HG02852 (cell line): ENCODE data around the gene STAC.

ENCODE experiments used
- ATAC-seq: cut with Tn5 transposase; IDR thresholded peaks from one replicate; pipeline ENCODE4 v1.9.1; 2021; ENCODE audit warnings: mild to moderate bottlenecking, moderate library complexity; ENCODE audit not compliant: unreplicated experiment

The STAC gene, protein sequence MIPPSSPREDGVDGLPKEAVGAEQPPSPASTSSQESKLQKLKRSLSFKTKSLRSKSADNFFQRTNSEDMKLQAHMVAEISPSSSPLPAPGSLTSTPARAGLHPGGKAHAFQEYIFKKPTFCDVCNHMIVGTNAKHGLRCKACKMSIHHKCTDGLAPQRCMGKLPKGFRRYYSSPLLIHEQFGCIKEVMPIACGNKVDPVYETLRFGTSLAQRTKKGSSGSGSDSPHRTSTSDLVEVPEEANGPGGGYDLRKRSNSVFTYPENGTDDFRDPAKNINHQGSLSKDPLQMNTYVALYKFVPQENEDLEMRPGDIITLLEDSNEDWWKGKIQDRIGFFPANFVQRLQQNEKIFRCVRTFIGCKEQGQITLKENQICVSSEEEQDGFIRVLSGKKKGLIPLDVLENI

DNA sequence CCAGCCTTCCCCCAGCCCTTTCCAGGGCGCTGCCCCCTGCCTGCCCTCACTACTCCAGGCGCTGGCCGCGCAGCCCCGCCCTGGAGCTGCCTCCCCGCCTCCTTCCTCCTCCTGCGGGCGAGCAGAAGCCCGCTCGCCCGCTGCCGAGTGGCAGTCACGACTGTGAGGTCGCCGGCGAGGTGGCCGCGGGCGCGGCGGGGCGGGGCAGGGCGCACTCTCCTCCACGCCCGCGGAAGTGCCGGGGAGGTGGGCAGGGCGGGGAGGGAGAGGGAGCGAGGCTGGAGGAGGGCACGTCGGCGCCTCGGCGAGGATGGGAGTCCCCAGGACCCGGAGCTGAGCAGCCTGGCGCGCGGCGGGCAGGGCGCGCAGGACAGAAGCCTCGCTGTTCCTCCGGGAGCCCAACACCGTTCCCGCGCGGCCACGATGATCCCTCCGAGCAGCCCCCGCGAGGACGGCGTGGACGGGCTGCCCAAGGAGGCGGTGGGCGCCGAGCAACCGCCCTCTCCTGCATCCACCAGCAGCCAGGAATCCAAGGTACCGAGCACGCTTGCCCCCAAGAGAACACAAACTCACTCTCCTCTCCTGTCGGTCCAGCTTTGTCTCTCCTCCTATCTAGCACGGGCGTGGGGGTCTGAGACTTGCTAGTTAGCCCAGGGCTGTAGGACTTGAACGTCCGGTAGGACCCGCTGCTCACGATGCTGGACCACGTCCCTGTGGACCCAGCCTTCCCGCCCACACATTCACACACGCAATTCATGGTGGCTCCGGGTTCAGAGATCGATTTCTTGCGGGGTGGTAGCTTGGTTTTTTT, at the start of gene STAC:
TSS of gene STAC (plus strand) at position 284 of the 811 bp plus-strand sequence. CDS start at position 424, 140 bp downstream.
- ATAC-seq = no peak

DNA sequence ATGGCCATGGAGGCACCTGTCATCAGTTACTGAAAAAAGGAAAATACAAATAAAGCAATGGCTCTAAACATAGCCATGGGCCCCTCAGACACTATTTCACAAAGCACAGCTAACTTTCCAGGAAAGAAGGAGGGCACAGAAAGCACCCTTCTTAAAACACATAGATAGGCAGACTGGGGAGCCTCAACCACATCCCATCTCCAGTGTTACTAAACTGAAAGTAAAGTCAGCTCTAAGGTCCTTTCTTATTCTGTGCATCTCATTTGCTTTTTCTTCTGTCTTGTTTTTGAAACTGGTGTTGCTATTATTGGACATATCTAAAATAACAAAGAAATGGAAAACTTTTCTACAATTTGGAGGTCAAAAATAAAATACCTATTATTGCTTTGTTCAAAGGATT, 48.2 kb upstream of the STAC start:
- no peak for ATAC-seq

DNA sequence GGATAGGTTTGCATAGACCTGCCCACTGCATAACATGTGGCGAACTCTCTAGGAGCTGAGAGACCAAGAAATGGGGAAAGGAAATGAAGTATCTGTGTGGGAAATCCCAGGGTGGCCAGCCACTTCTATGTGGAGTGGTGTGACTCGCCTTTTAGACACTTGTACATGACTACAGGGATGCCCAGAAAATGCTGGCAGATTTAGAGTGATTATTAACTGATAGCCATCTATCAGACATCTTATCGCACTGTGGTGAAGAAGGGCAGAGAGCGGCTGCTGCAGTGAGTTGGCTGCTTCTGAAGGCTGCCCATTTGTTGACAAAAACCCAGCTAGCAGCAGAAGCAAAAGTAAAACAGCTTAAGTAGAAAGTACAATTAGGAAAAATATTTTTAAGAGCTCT, 18.1 kb upstream of the STAC start:
- no peak for ATAC-seq

DNA sequence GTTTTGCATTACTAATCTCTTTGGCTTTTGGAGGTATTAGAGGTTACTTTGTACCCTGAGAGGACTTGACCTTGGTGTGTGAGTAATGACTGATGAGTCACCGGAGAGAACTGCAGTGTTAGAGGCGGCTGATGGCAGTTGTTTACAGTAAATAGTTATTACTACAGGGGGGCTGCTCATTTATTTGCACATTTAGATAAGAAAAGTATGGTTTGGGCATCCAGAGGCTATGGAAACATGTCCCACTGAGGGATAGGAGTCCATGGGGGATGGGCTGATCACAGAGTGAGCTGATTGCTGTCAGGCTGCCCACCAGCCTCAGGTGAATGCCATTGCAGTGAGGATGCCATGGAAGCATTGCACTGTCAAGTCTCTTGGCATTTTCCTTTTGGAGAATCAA, 17.3 kb upstream of the STAC start:
- ATAC-seq = no peak

DNA sequence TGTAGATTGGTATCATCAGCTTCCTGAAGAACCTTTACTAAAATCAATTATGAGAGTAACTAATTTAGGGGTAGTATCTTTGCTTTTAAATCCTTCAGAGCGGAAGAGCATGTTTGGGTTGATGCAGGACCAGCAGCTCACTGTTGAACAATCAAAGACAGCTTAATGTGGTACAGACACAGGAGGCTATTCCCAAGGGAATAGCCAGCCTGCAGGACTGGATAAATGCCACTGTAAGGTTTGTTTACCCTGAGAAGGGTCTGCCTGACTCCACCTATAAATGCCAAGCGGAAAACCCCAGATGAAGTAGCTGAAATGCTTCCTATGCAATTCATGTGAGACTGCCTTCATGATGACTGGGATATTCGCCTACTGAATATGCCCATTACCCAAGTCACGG, 16.0 kb upstream of the STAC start:
- ATAC-seq = no peak

DNA sequence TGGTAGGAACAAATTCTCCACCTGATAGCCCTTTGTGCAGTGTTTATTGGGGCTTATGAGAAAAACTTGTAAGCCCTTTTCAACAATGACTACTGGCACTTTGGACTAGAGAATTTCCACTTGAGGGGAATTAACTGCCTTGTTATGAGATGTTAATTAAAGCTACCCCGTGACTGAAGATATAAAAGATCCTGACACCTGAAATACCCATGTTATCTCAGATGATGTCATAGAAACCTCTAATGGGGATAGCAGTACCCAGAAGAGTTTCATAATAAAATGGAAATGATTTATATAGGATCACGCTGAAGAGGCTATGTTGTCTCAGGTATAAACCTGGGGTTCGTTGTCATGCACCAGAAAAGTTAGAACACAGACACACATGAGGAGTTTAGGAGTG, 14.5 kb upstream of the STAC start:
- no peak for ATAC-seq

DNA sequence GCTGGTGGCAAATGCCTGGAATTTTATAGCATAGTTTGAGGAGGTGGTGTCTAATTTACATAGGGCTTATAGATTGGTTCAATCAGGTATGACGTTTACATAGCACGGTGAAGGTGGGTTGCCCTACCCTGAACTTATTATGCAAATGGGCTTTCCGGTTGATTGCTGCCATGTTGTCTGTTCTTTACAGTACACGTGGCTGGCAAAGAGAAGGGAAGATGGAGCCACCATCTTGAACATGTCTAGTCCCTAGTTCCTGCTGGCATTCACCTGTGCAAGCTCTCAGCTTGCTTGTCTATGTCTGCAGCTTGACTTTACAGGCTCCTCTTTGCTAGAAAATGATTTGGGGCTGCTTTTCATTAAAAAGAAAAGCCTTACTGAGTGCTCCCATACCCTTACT, 14.0 kb upstream of the STAC start:
- ATAC-seq = no peak

DNA sequence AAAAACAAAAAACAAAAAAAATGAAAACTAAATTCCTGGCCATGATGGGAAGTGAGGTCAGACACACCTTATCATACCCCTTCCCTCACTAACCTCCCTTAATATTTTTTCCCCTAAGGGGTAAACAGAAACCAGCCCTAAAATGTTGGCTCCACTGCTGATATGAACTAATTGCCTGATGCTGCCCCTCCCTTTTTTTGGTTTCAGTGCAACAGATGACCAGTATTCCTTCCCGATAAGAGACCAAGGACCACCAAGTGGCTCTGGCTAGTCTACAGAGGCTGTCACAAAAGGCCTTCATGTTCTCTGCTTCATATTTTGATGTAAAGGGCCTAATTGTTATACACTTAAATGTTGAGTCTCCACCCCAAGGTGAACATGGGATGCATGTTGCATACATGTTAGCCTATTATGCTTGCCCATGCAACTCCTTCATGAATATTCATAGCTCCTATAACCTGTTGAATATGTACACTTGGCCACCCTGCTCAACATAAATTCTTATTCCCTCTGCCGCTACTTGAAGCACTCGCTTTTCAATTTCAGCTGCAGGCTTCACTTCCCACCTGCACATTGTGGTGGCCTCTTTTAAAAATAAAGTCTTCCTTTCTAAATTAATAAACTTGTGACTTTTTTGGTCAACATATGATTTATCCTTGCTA, 12.3 kb upstream of the STAC start:
- ATAC-seq = no peak

DNA sequence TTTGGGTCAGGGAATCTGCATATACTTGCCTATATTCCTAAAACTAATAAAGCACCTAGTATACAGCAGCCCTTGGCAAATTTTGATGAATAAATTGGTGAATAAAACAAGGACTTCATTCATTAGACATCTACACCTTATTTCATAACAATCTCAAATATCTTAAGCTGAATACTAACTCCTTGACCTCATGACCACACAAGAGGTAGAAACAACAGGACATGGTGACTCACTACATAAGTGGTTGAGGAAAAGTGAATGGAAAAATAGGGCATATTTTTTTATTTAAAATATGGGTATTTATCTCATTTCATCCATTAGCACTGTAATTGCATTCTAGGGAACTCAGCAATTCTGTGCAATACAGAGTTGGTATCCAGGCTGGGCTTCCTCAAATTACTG, 7.8 kb upstream of the STAC start:
- ATAC-seq = no peak

DNA sequence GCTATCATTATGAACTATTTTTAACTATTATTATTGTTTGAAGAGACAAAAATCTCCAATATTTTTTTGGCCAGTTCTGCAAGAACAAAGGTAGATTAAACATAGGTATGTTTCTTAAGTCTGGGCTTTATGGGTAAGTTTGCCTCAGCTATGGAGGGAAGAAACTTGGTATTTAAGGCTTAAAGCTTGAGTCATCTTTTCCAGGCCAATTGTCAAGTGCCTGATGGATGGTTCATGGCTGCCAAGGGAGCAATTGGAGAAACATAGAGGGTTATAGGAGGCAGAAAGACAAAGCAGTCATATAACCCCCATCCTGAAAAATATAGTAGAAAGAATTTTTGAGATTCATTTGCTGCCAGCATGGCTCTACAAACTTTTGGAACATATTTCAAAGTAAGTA, 7.2 kb upstream of the STAC start:
- no peak for ATAC-seq

DNA sequence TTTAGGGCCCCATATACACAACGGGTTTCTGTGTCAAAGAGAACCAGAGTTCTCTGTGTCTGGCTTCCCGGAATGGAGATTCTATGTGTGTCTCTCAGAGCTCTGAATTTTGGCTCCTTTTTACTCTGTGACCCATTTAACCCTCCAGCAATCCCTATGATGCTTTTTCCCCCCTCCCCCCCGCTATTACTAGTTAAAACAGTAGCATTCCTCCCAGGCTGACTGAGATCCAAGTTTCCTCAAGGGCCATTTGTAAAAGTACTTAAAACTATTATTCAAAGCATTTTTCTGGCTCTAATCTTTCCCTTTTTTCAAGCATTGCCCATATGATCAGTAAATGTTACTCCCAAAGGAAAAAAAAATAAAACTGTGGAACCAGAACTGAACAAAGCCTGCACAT, 6.6 kb upstream of the STAC start:
- no peak for ATAC-seq

DNA sequence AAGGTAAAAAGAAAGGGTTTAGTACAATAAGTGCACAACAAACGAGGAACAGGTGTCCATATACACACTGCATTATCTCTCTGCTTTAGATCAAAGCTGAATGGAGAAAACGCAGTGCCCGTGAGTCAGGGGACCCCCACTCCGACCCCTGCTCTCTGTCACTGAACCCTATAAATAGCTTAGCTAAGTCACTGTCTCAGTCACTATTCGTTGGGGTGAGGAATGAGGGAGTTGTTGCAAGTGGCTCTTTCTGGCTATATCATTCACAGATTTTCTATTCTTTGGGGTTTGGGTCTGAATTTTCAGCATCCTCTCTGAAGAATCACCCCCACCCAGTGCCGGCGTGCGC, 458 bp upstream of the STAC start:
- no peak for ATAC-seq

DNA sequence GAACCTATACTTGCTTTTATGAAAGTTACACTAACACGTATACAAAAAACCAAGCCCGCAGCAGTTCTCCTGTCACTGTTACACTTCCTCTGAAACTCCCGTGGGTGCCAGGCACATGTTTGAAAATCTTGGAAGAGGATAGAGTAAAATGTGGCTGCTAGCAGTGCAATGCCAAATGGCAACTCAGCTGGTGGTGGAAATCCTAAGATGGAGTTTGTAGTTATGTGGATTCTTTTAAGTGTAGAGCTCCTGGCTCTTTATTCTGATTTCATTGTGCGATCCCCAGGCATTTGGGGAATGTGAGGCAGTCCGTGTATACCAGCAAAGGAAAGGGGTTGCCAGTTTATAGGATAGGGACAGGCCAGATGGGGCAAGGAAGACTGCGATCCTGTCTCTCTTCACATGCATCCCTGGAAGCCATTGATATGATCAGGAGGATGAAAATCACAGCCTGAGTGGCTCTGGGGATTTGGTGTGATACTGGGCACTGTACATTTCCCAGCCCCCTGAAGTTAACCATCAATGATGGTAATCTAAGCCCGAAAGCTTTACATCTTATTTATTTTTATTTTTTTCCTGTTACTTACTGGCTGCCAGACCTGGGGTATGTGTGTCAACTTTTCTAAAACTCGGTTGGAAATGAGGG, 1.1 kb downstream of the STAC start:
- no peak for ATAC-seq

DNA sequence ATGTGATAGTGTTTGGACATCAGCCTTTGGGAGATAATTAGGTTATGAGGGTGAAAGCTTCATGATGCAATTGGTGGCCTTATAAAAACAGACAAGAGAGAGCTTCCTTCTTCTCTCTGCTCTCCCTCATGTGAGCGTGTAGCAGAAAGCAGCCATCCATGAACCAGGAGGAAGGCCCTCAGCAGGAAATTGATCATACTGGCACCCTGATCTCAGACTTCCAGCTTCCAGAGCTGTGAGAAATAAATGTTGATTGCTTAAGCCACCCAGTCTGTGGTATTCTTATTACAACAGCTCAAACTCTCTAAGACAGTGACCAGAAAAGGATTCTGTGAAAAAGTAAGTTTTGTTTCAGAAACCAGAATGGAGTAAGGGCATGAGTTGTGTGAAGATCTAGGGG, 13.3 kb downstream of the STAC start:
- ATAC-seq = no peak

DNA sequence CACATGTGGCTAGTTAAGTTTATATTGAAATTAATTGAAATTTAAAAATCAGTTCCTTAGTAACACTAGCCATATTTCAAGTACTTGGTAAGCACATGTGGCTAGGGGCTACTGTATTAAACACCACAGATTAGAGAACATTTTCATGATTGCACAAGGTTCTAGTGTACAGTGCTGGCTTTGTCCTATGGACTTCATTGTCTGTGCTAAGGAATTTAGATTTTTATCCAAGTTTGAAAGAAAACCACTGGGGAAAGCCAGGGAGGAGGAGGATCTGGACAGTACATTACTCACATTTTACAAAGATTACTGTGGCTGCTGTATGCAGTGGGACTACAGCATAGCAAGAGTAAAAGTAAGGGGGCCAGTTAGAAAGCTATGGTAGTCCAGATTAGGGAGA, 13.9 kb downstream of the STAC start:
- ATAC-seq = no peak

DNA sequence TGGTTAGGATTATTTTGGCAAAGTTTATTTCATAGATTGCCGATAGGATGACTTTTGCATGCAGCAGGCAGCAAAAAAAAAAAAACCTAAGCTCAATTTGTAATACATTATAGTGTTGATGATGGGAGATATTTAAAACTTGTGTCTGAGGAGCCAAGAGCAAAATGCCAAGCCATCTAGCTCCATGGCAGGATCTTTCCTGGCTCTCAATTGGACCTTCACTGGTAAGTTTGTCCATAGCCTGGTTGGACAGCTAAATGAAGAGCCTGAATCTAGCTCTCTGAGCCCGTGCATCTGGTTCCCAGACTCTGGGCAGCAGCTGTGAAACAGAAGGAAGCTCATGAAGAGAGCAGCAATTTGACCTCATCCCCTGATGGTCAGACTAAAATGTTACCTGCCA, 17.5 kb downstream of the STAC start:
- no peak for ATAC-seq

DNA sequence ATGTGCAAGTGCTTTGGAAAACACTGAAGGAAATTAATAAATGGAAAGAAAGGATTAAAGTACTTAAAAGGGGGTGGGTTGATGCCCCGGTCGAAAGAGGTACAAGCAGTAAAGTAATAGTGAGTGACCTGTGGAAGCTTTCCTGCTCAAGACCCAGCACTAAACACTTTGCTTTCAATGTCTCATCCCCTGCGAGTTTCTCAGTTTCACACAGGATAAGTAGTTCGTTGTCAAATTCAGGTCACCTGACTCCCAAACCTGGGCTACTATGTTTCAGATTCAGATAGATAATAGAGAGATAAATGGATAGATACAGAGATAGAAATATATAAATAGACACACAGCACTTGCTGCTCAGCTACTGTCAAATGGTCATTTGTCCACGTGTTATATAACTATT, 19.6 kb downstream of the STAC start:
- ATAC-seq = no peak

DNA sequence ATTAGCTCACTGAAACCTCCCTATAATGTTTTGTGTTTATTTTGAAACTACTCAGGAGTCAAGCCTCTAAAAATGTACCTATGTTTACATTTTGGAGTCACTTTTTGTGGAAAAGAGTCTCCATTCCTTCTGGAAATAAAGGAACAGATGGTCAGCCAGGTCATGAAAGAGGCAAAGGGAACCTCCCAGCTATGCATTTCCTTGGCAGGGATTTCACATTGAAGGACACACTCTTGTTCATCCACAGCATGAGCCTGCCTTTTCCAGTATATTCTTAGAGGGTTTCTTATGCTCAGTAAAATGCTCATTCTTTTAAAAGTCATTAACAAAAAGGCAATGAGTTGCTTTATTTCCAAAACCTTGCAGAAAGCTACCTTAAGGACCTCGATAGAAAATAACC, 20.8 kb downstream of the STAC start:
- ATAC-seq = no peak

DNA sequence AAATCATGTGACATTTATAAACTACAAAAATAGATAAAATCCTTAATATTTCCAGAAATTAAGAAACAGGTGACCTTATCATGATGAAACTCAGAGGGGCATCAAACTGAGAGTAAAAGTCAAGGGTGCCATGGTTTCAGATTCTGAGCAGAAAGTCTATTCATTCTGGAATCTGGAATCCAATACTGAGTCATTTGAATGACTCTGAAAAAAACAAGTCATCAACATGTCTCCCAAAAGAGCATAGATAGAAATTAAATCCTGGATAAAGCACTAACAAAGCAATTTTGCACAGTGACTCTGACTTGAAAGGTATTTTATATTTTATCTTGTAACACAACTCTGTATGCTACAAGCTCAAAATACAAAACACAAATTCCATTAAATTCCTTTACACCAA, 23.4 kb downstream of the STAC start:
- no peak for ATAC-seq

DNA sequence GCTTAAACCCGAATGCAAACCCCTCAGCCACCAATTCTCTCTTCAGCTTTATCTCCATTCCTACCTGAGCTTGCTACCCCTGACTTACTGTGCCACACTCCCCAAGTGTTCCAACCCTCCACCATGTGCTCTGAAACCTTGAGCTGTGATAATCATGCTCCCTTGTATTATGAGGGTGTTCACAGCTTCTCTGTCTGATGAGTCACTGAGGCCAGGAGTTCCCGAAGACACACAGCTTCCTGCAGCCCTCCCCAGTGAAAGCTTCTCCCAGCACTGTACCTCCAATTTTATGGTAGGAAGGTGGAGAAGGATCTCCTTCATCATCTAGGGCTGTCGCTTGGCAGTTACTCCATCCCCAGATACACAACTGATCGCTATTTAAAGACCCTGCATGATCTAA, 24.9 kb downstream of the STAC start:
- ATAC-seq = no peak

DNA sequence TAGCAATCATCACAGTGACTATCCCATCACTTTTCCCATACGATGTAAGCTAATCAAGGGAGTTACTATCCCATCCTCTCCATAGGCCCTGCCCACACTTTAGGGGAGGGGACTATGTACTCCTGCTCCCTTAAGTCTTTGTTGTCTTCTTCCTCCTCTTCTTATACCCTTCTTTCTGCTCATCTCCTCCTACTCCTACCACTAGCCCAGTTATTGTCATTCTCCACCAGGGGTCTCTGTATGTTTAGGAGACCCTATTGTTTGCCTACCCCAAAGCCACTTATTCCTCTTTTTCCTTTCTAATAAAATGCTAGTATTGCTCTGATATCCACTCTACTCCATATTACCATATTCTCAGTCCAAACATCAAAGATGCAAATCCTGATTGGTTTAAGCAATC, 27.8 kb downstream of the STAC start:
- no peak for ATAC-seq
